Forelimb muscle (tissue), 1 donor: ENCODE results near the gene UQCRH. TPM values are rescaled to one million over a fixed set of nuclear protein-coding genes. Genes with fewer than 3 reads are reported as not detected.
"Not testable (repeated sequence)": the region's sequence is repeated elsewhere in the genome, so short reads cannot be mapped to it uniquely, and the experiment has no call there.

Experiments used
- DNase-seq: peaks from one replicate; pipeline ENCODE4 v3.0.0-alpha.2; 2013; ENCODE audit warnings: low read depth
- polyA plus RNA-seq: library from polyadenylated mRNA; unstranded; fragments of 120-200 nt; gene quantifications from one replicate; pipeline ENCODE4 v1.2.1, GENCODE V29; 2013; ENCODE audit not compliant: insufficient read length

UQCRH gene
- polyA plus RNA-seq, 1 donor = 291 TPM

DNA sequence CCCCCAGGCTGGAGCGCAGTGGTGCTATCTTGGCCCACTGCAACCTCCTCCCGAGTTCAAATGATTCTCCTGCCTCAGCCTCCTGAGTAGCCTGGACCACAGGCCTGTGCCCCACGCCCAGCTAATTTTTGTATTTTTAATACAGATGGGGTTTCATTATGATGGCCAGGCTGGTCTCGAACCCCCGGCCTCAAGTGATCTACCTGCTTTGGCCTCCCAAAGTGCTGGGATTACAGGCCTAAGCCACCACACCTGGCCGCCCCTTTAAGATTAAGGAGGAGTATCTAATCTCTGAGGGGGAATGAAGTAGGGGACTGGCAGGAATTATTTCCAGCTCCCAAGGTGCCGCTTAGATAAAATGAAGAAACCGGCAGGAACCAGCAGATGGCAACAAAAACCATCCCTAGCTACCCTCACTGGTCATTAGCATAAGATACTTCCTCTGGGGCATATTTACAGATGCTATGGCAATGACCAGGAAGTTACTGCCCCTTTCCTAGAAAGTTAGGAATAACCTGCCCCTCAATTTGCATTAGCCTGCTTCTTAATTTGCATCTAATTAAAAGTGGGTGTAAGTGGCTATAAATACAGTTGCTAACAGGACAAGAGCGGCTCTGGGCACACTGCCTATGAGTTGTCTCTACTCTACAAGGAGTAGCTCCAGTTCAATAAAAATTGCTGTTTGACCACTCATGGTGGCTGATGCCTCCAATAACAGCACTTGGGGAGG is 30.0 kb downstream of the UQCRH start:
- no peak for DNase-seq

DNA sequence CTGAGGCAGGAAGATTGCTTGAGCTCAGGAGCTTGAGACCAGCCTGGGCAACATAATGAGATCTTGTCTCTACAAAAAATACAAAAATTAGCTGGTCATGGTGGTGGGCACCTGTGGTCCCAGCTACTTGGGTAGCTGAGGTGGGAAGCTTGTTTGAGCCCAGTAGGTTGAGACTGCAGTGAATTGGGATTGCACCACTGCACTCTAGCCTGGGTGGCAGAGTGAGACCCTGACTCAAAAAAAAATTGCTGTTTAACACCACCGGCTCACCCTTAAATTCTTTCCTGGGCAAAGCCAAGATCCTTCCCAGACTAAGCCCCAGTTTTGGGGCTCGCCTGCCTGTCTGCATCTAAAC is 30.5 kb downstream of the UQCRH start:
- DNase-seq = no peak

DNA sequence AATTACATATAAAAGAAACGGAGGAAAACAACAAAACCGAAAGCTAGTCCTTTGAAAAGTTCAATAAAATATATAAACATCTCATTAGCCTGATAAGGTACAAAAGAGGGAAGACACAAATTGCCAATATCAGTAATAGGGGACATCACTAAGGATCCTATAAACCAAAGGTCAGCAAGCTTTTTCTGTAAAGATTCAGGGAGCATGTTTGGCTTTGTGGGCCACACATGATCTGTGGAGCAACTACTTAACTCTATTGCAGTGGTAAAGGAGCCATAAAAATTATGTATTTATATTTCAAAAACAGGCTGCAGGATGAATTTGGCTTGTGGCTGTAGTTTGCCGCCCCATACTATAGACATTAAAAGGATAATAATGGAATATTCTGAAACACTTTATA is 31.6 kb downstream of the UQCRH start:
- DNase-seq = no peak

DNA sequence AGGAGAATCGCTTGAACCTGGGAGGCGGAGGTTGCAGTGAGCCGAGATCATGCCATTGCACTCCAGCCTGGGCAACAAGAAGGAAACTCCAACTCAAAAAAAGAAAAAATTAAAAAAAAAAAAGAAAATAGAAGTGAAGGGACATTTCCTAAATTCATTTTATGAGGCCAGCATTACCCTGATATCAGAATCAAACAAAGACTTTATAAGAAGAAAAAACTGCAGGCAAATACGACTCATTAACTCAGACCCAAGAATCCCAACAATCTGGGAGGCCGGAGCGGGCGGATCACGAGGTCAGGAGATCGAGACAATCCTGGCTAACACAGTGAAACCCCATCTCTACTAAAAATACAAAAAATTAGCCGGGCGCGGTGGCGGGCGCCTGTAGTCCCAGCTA is 33.9 kb downstream of the UQCRH start:
- not testable (repeated sequence) for DNase-seq

DNA sequence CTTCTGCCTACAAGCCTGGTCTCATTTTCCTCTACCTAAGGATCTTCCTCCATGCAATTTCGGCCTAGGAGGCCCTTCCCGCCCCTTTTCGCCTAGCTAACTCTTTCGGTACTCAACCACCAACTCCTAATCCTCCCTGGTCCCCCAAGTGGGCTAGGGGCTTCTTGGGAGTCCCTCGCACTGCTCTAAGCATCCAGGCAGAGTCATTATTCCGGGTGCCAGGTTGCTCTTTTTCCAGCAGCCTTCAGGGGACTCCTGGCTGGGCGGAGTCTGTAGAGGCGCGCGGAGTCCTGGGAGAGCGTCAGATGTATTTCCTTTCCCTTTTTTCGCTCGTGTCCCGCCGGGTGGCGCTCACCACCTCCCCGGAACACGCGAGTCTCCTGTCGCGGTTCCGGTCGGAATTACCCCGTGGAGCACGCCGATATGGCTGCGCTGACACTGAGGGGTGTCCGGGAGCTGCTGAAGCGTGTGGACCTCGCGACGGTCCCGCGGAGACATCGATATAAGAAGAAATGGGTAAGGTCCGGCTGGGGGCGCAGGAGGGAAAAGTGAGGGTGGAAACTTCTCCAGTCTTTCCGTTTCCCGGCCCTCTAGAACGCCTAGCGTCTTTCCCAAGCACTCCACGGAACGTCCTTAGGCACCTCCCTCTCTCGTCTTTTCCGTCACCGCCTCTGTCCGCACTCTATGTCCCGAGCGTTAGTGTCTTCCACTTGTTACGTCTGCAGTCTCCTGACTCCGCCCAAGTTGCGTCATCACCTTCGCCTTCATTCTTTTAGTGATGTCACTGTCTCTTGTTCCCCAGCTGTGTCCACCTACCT is 37.1 kb downstream of the UQCRH start, which contains the start of gene NSUN4:
Gene NSUN4, plus strand, starts transcription at position 404 of the 818 bp plus-strand sequence. Its CDS starts 20 bp downstream, at position 424.
- DNase-seq = peak; percentile 83

DNA sequence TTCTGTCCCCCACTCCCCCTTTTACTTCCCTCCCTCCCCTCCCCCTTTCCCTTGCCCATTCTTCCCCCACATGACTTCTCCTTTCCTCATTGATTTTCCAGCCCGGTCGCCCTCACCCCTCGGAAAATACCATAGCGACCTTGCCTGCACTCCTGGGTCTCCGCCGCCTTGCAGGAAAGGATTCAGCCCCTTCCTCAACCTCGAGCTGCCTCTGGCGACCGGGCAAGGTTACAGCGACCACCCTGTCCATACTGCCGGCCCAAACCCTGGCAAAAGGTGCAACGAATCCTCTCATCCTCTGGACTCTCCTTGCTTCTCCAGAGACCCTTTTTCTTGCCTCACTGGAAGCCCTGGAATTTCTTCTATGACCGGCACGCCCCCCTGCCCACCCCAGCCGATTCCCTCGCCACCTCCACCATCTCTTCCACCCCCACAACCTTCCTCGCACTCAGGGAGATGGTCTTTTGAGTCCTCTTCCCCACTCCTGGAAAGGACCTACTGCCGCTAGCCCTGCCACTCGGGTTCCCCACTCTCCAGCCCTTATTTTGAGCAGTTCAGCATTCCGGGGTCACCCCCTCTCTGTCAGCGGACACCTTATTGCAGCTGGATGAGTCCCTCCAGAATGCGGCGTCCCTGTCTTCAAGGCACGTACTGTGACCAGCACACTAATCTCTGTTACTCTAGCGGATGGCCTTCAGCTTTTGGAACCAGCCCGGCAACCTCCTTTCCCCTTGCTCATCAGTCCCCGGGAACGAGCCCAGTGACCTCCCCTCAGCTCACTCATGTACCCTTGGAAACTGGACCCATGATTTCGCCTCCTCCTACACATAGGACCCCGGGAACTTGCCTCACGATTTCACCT is 38.0 kb downstream of the UQCRH start:
- no peak for DNase-seq

DNA sequence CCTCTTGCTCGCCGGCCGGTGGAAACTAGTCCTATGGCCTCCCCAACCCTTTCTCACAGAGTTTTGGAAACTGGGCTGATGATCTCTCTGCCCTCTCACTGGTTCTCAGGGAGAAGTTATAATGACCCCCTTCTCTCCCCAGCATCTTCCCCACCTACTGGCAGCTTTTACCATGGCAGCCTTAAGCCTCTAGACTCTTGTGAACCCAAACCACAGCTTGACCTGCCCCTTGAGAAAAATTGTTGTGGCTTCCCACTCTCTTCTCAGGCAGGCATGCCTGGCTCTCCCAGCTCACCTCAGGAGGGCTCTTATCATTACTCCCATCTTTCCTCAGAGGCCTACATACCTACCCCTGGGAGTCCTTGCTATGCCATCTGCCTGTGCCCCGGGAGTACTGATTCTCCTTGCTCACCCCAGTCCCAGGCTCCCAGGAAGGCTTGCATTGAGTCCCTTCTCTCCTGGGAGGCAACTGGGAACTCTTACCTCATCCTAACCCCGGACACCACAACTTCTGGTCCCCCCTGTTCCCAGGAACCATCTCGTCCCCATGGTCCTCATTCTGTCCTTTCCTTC is 38.7 kb downstream of the UQCRH start:
- DNase-seq = no peak

DNA sequence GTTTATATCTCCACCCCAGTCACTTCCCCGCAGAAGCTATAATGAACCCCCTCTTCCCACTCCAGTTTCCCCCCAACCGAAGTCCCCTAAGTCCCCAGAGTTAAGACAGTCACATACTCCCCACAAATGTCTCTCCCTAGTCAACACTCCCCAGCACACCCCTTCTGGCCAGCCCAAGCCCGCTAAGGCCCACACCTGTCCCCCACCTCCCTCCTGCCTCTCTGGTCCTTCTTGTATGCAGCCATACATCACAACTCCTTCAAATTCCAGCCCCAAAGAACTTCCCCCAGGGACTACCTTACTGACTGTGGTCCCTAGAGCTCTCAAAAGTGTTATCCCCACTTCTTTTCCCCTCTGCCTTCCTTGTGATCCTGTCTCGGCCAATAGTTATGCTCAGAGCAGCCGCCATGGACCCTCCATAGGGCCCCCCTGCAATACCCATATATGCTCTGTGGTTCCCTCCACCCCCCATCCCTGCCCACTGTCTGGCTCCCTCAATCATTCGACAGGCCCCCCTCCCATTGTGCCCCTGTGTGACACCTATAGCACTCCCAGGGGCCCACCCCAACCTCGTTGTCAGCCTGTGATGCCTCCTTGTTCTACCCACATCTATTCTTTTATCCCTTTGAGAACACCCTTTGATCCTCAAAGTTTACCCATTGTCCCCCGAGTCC is 39.3 kb downstream of the UQCRH start:
- DNase-seq = no peak

DNA sequence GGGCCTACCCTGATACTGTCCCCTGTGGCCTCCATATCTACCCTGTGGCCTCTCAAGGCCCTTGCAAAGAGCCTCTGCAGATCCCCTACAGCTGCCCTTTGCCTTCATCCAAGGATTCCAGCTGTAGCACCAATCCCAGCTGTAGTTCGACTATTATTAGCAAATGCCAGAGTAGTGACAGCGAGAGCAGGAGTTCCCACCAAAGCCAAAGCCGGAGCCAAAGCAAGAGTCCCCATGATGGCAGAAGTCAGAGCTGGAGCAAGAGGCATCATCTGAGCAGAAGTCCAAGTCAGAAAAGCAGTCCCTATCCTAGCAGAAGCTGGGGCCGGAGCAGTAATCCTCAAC is 39.8 kb downstream of the UQCRH start:
- no peak for DNase-seq

DNA sequence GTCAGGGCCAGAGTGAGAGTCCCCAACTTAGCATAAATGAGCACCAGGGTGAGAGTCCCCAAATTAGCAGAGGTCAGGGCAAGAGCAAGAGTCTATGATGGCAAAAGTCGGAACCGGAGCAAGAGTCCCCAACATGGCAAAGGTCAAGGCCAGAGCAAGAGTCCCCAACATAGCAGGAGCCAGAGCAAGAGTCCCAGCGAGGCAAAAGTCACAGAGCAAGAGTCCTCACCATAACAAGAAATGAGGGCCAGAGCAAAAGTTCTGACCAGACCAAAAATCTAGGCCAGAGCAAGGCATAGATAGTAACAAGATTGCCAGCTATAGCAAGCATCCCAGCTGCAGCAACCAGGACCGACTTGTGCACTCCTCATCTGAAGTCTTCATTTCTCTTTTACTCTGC is 40.2 kb downstream of the UQCRH start:
- no peak for DNase-seq

DNA sequence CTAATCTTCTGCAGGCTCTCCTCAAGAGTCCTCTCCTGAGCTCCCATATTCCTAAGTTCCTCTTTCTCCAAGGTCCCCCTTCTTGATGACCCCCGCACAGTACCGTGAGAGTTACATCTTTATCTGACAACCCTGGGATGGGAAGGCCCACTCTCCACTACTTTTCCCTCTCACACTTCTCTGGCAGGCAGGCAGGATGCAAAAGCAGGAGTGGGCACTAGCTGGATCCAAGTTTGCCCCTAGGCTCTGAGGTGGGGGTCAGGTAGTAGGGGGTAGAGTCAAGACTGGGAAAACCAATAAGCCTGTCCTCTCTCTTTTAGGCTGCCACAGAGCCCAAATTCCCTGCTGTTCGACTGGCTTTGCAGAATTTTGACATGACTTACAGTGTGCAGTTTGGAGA is 41.0 kb downstream of the UQCRH start:
- no peak for DNase-seq

DNA sequence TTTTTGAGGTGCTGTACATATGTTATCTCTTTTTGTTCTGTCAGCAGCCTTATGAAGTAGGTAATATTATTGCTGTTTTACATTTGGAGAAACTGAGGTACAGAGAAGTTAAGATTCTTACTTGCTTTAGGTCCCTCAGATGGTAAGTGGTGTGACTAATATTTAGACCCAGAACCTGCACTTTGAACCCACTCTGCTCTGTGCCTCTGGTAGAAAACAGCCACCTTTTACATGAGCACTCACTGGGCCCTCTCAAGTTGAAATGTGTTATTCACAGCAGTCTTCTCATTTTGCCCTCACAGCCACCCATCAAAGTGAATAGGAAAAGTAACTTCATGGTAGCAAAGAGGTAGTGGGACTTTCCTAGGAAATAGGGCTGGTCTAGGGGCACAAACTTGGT is 41.8 kb downstream of the UQCRH start:
- no peak for DNase-seq

DNA sequence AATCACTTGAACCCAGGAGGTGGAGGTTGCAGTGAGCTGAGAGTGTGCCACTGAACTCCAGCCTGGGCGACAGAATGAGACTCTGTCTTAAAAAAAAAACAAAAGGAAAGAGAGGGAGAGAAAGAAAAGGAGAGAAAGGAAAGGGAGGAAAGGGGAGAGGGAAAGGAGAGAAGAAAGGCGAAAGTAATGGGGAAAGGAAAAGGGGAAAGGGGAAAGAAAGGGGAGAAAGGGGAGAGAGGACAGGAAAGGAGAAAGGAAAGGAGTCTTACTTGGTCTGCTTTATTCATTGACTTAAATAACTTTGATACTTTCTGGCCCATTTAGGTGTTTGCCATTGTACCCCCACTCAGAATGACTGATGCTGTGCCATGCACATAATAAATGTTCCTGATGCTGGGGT is 48.9 kb downstream of the UQCRH start:
- DNase-seq = no peak

DNA sequence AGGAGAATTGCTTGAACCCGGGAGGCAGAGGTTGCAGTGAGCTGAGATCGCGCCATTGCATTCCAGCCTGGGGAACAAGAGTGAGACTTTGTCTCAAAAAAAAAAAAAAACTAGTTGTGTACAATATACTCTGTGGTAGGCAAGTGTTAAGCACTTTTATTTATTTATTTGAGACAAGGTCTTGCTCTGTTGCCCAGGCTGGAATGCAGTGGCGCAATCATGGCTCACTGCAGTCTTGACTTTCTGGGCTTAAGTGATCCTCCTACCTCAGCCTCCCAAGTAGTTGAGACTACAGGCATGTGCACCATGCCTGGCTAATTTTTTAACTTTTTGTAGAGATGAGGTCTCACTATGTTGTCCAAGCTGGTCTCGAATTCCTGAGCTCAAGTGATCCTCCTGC is 52.4 kb downstream of the UQCRH start:
- DNase-seq = not testable (repeated sequence)

DNA sequence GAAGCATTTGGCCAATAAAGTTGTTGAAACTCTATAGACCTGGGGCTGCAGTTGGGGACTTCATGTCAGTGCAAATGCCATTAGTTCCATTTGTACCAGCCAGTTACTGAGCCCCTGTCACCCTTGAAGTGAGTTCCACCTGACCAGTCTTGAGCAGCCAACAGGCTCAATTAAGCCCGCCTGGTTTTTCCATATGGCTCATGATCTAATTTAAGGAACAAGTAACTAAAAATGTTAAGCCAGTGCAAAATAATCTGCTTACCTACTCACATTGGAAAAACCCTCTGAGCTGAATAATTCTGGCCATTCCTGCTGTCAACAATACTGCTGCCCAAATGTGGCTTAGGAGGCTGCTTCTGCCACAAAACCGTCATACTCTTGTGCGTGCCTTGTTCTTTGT is 58.7 kb downstream of the UQCRH start:
- DNase-seq = no peak

DNA sequence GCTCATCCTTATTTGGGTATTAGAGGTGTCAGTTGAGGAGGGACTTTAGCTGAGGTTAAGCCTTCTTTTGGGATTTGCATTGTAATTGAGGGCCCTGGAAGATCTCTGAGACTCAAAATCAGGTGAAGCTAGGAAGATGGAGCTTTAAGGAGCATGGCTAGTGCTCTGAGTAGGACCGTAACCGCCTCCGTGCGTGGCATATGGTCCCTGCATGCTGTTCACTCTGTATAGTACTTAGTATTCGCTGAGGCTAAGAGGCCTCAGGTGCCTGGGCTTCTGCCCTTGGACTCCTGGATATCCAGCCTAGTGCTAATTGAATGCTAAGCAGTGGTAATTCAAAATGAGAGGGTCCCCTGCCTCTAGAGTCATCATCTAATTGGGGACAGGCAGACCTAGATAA is 59.6 kb downstream of the UQCRH start:
- DNase-seq = no peak

DNA sequence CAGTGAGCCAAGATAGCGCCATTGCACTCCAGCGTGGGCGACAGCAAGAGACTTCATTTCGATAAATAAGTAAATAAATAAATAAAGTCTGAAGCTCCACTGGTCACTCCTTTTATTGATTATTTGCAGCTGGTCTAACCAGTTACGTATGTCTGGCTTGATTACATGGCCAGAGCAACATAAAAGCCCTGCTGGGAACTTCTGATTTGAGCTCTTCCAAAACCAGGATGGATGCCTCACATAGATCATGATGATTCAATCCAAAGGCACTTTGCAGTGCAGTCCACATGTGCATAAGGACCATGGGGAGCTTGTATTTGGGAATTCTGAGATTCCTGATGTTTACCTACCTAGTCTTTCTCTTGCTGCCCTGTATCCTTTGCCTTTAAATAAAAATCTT is 61.1 kb downstream of the UQCRH start:
- DNase-seq = no peak

DNA sequence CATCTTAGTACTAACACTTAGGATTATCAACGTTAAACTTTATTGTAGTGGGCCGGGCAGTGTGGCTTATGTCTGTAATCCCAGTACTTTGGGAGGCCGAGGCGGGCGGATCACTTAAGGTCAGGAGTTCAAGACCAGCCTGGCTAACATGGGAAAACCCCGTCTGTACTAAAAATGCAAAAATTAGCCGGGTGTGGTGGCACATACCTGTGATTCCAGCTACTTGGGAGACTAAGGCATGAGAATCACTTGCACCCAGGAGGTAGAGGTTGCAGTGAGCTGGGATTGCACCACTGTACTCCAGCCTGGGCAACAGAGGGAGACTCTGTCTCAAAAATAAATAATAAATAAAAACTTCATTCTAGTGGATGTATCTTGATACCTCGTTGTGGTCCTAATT is 62.3 kb downstream of the UQCRH start:
- not testable (repeated sequence) for DNase-seq
